SW 1271 (cell line): Measurements from ENCODE around the gene PGGHG.
"Not testable (repeated sequence)": the region's sequence is repeated elsewhere in the genome, so short reads cannot be mapped to it uniquely, and the experiment has no call there.

Experiments
- DNase-seq, 2 experiments: peaks; one replicate each; lab custom pipeline; 2025; lab: John Stamatoyannopoulos, UW

PGGHG gene

DNA sequence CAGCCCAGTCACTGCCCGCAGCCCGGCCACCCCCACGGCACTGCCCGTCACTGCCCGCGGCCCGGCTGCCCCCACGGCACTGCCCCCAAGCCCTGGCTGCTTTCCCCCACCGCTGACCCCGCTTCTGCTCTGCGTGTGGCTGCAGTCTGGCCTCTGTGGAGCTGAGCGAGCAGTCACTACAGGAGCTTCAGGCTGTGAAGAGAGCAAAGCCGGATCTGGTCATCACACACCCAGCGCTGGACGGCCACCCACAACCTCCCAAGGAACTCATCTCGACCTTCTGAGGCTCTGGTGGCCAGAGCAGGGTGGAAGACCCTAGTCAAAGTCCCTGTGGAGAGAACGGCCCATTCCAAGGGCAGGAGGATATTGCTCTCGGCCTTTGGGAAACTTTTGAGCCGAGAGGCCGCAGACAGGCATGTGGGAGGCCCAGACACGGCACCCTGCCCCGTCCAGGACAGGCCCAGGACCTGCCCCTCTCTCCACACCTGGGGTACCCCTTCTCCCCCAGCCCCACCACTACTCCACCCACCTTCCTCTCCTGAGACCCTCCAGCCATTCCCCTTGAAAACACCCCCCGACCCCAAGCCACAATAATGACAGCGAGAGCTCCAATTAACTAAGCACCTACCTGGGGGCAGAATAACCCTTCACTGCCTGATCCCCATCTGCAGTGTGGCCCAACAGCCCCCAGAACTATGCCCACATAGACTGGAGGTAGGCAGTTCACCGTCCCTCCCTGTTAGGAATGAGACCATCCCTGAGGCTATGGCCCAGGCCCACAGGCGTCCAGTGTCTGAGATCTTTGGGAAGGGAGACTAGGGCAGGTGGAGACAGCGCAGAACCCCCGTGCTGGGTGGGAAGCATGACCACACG, 3.7 kb upstream of the PGGHG start:
- no peak for DNase-seq

GRCh38 chr11:285894-286220, 3.1 kb upstream of the PGGHG start:
- DNase-seq: no peak

- not testable (repeated sequence) for DNase-seq
Observed at GRCh38 chr11:286977-287820, 1.7 kb upstream of the PGGHG start.

DNA sequence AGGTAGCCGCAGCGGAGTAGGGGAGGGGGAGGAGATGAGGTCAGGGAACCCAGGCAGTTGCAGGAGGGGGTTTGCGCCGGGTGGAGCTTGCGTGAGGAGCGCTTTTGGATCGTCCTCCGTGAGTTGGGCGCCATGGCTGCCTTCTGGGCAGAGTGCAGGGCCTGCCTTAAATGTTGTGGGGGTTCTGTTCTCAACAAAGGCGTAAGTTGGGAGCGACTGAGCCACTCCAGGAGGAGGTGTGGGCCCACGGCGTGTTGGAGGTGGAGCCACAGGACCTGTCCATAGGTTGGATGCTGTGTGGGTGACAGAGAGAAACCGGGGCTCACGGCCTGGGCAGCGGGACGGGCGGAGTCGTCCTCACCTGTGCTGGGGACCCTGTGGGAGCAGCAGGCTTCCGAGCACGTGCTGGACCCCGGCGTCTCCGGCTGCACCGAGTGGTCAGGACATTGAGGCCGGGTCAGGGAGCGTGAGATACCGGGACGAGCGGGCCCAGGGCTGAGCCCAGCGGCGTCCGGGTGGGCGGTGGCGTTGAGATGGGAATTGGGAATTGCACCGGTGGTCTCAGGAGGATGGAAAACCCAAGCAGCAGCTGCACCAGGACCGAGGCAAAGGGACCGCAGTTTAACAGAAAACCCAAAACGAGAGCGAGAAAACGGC, 977 bp upstream of the PGGHG start:
- DNase-seq: no peak

DNA sequence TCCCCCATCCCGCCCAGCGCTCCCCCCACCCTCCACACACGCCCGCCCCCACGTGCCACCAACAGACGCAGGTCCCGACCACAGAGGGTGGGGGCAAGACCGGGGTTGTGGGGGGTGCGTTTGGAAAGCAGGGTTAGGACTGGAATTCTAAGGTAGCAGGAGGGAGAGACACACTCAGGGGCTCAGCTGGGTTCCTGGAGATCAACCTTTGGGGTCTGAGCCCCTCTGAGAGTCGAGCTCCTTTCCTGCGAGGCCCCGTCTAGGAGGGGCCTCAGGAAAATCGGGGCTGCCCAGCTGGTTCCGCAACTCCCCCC, 429 bp downstream of the PGGHG start:
- no peak for DNase-seq

- no peak for DNase-seq
Observed at GRCh38 chr11:289712-290620, 1.0 kb downstream of the PGGHG start.

- no peak for DNase-seq
Observed at GRCh38 chr11:290621-291231, 1.8 kb downstream of the PGGHG start.

- DNase-seq: no peak
Observed at GRCh38 chr11:291281-292210, 2.6 kb downstream of the PGGHG start.

DNA sequence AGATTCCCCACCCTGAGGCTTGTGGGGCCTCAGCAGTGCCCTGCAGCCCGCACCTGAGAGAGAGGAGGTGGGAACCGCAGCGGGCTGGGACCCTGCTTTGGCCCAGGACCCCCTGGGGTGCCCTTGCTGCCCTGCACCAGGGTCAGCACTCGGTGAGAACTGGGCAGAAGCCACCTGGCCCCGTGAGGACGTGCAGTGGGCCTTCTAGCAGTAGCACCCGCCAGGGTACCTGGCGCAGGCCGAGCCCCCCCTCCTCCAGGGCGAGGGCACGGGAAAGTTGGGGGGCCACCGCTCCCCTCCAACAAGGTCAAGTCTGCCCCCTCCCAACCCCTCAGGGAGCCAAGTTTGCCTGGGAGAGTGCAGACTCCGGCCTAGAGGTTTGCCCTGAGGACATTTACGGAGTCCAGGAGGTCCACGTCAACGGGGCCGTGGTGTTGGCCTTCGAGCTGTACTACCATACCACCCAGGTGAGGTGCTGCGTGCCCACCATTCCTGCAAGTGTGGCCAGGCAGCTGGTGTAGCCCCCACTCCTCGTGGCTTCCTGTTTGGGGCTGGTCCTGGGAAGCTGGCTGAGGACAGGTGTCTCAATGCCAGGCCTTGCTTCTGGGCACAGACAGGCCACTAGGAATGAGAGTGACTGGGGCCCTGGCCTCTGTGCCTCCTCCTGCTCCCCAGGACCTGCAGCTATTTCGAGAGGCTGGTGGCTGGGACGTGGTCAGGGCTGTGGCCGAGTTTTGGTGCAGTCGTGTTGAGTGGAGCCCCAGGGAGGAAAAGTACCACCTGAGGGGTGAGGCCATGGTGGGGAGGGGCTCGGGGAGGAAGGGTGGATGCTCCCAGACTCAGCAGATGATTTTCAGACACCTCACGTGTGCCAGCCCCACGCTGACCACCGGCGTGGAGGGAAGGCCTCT, 3.5 kb downstream of the PGGHG start:
- no peak for DNase-seq

GRCh38 chr11:293271-293851, 4.4 kb downstream of the PGGHG start:
- no peak for DNase-seq

DNA sequence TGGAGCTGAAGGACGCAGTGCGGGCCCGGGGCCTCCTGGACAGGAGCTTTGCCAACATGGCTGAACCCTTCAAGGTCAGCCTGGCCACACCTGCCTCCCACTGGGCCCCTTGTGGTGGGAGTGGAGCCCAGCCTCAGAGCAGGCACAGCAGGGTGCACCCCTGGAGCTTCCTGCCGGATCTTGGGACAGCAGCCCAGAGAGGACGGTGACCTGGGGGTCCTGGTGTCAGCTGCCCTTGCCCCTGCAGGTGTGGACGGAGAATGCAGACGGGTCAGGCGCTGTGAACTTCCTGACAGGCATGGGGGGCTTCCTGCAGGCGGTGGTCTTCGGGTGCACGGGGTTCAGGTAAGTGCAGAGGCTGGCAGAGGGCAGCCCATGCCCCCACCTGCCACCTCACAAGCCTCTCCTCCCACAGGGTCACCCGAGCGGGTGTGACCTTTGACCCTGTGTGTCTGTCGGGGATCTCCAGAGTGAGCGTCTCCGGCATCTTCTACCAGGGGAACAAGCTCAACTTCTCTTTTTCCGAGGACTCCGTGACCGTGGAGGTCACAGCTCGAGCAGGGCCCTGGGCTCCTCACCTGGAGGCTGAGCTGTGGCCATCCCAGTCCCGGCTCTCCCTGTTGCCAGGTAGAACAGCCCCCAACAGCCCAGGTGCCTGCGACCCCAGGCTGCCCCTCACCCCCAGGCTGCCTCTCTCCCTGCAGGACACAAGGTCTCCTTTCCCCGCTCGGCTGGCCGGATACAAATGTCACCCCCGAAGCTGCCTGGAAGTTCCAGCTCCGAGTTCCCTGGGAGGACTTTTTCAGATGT, 5.1 kb downstream of the PGGHG start:
- DNase-seq: no peak

- DNase-seq: no peak
Observed at GRCh38 chr11:294780-295179, 5.9 kb downstream of the PGGHG start.

DNA sequence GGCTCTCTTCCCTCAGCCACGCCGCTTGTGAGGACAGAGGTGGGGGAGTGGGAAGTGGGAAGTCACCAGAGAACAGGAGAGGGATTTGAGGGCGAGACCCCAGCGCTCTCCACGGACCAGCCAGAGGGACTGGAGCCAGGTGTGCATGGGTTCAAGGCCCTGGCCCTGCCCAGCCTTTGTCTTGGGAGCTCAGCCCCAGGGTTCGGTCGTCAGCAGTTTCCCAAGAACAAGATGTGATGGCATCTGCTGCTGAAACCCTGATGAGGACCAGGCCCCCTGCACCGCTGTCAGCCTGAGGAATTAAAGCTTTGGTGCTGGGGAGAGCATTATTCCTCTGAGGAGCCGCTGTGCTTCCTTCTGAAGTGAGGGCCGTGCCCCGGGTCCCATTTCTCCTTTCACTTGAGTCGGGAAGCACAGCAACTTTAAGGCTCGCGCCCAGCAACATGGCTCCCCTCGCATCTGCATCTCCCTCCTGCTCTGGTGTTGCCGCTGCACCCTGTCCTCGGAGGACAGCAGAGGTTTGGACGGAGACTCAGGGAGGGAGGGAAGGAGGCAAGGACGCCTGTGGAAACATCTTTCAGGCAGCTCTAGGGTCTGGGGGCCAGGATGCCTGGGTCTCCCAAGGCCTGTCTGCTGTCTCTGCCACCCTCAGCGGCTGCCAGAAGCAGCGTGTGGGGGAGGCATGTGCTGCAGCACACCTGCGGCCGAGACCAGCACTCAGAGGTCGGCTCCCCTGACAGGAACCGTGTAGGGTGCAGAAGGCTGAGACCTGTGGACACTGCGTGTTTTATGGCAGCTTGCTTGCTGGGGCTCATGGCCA, 6.6 kb downstream of the PGGHG start:
- DNase-seq: no peak

DNA sequence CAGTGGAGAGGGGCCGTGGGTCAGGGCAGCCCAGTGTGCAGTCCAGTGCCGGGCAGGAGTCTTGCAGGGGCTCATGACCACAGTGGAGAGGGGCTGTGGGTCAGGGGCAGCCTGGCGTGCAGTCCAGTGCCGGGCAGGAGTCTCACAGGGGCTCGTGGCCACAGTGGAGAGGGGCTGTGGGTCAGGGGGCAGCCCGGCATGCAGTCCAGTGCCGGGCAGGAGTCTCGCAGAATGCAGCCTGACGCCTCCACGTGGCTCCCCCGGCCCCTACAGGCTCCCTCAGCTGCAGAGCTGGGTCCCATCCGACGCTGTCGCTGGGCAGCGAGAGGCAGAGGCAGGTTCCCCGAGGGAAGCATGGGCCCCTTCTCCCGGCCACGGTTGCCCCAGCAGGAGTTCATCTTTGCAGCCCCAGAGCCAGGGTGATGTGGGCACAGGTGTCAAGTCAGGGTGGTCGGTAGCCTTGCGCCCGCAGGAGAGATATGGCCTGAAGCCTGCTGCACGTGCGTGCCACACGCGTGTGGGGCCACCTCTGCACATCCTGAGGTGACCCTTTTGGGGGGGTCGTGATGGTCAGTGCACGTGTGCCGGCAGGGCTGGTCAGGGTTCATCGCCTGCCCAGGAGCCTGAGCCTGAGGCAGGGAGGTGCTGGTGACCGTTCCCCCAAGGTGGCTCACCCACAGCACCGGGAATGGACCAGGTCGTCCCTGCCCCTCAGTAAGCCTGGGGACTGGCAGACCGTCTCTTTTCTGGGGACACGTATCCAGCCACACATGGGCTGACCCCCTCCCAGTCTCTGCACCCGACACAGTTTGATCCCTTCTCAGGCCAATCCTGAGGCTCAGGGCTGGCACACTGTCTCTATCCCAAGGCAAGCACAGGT, 7.5 kb downstream of the PGGHG start:
- no peak for DNase-seq

DNA sequence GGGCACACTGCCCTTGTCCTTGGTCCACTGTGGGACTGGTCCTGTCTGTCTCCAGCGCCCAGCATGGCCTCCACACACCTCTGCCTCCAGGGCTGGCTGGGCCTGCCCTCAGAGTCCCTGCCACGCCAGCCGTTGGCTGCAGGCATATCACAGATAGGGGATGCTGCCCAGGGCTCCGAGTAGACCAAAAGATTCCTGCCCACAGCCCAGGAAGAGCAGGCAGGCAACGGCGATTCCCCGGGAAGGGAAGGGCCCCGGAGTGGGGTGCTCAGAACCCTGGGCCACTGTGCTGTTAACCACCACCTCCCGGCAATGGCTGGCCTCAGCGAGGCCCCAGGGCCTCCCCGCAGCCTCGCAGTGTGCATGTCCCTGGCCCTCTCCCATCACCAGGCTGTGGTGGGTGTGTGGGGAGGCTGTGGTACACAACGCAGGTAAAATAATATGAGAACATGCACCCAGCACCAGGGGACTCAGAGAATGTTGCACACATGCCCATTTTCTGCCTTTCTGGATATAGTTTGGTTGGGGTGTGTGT, 8.2 kb downstream of the PGGHG start:
- DNase-seq: no peak
